ENCODE measurements around the gene CHPF. TPM values are rescaled to one million over a fixed set of nuclear protein-coding genes. Genes with fewer than 3 reads are reported as not detected.

The CHPF gene
- total RNA-seq, 1 donor from 2014 or later: 41.9 TPM

Other genes starting within 250 kb of the CHPF start
- 1.1 and 1.6 TPM in 2 replicates for gene PTPRN, start 234.4 kb downstream of the CHPF start, total RNA-seq
- gene RESP18, start 211.1 kb downstream of the CHPF start, total RNA-seq: not detected in 2 replicates
- 117 and 120 TPM in 2 replicates for gene DNPEP, start 155.9 kb downstream of the CHPF start, total RNA-seq
- not detected in 2 replicates for gene DES, start 125.4 kb downstream of the CHPF start, total RNA-seq
- not detected in 2 replicates for gene SPEG, start 109.0 kb downstream of the CHPF start, total RNA-seq
- 52.0 and 52.9 TPM in 2 replicates for gene GMPPA, start 44.9 kb downstream of the CHPF start, total RNA-seq
- gene ASIC4, start 29.3 kb downstream of the CHPF start, total RNA-seq: not detected in 2 replicates
- 3.8 and 4.9 TPM in 2 replicates for gene TMEM198, start 219 bp upstream of the CHPF start, total RNA-seq
- gene OBSL1, start 27.7 kb upstream of the CHPF start, total RNA-seq: 0.37 and 0.59 TPM in 2 replicates
- gene INHA, start 28.5 kb upstream of the CHPF start, total RNA-seq: not detected in 2 replicates
- 32.5 and 38.1 TPM in 2 replicates for gene STK11IP, start 54.0 kb upstream of the CHPF start, total RNA-seq
- gene SLC4A3, start 83.8 kb upstream of the CHPF start, total RNA-seq: 0.07 and 0.14 TPM in 2 replicates